ENCODE data around the gene SUCLG2.
"Not testable (repeated sequence)": the region's sequence is repeated elsewhere in the genome, so short reads cannot be mapped to it uniquely, and the experiment has no call there.

SUCLG2 gene

DNA sequence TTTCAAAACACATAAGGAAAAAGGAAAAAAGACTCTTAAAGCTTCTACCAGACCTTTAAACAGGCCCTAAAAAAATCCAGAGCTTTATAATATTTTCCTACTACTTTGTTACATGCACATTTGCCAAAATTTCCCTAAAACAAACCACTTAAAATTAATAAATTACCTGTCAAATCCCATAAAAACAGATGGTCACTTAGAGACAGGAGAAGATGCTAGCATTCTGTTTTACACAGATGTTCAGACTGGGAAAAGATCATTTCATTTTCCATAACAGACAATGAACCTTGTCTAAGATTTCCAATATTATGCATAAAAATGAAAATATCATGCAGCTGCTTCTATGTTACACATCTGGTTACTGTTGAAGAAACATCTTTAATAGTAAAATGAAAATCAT, 66.6 kb downstream of the SUCLG2 start:
- no peak for DNase-seq (ENCODE audit: low spot score)
- TF ChIP-seq, protein P1, sequence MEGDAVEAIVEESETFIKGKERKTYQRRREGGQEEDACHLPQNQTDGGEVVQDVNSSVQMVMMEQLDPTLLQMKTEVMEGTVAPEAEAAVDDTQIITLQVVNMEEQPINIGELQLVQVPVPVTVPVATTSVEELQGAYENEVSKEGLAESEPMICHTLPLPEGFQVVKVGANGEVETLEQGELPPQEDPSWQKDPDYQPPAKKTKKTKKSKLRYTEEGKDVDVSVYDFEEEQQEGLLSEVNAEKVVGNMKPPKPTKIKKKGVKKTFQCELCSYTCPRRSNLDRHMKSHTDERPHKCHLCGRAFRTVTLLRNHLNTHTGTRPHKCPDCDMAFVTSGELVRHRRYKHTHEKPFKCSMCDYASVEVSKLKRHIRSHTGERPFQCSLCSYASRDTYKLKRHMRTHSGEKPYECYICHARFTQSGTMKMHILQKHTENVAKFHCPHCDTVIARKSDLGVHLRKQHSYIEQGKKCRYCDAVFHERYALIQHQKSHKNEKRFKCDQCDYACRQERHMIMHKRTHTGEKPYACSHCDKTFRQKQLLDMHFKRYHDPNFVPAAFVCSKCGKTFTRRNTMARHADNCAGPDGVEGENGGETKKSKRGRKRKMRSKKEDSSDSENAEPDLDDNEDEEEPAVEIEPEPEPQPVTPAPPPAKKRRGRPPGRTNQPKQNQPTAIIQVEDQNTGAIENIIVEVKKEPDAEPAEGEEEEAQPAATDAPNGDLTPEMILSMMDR (IDR thresholded peaks at IDR 0.05; ENCODE audit: extremely low read depth, missing control alignments): no peak

DNA sequence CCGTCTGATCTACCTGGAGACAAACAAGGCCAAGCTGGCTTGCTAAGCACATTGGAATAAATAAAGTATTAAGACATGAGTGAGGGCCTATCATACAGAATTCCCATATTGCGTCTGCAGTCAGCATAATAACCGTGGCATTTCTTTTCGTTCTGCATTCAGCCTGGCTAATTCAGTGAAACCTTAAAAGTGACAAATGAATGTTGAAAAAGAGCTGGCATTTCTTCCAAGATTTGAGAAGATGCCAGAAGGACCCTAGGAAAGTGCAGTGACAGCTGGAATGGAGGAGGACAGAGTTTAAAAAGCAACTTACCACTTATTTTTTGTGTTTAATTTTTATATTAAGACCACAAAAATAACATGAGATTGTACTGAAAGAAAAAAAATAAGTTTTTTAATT, 67.1 kb downstream of the SUCLG2 start:
- DNase-seq (ENCODE audit: low spot score): no peak
- TF ChIP-seq, protein P1 (IDR thresholded peaks at IDR 0.05; ENCODE audit: extremely low read depth, missing control alignments): no peak

DNA sequence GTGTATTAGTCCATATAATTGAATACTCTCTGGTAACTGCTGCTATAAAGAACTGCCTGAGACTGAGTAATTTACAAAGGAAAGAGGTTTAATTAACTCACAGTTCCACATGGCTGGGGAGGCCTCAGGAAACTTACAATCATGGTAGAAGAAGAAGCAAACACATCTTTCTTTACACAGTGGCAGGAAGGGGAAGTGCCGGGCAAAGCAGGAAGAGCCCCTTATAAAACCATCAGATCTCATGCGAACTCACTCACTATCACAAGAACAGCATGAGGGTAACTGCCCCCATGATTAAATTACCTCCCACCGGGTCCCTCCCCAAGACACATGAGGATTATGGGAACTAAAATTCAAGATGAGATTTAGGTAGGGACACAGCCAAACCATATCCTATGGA, 69.8 kb downstream of the SUCLG2 start:
- not testable (repeated sequence) for DNase-seq (ENCODE audit: low spot score)

DNA sequence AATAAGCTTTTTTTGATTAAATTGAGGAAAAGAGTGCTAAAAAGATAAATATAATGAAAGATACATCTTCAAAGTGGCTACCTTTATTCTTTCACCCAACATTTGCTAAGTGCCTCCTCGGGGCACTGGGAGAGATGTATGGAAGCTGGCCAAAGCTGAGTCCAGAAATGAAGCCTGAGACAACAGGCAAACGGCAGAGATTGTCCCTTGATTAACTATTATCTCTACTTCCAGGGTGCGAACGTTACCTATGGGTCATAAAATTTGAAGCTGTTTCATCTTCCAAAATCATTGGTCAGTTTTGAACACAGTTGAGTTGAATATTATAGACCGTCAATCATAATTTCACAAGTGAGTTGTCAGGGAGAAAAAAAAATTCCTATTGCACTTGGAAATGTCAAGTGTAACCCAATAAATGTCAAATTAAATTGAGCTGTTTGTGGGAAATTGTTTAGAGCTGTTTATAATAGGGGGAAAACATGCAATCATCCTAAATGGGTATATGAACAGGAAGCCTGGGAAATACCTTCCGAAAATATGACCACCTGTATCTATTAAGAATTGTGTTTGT, 73.9 kb downstream of the SUCLG2 start:
- no peak for DNase-seq (ENCODE audit: low spot score)
- TF ChIP-seq, protein P1 (IDR thresholded peaks at IDR 0.05; ENCODE audit: extremely low read depth, missing control alignments): no peak

DNA sequence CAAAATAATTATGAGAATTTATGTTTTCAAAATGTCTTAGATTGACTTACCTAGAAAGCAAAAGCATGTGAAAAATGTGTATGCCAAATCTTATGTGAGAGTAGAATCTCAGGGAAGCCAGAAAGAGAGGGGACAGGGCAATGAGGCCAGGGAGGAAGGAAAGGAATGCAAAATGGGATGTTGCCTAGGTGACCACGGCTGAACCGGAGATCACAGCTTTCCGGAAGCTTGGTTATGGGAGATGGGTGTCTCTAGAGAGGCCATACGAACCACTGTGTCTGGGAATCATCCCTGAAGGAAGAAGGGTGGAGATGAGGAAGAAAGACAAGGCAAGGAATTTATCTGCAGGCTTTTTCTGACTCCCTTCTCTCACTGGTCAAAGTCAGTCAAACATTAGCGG, 76.0 kb downstream of the SUCLG2 start:
- TF ChIP-seq, protein P1 (IDR thresholded peaks at IDR 0.05; ENCODE audit: extremely low read depth, missing control alignments): no peak

DNA sequence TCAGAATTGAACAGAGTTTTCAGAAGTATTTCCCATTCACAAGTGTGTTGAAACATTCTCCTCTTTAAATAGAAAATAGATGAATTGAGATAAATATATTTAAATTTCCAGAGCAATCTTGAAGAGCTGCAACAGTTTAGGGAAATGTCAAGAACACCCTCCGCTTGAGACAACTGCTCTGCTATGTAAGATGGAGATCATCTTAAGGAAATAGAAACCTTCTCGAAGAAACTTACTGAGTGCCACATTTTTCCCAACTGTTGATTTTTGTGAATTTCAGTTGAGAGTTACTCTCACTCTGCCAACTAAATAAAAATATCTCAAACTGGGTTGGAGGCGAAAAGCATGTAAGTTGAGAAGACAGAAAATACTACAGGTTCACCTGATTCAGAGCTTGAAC, 78.0 kb downstream of the SUCLG2 start:
- TF ChIP-seq, protein P1 (IDR thresholded peaks at IDR 0.05; ENCODE audit: extremely low read depth, missing control alignments): no peak

More for the DNA sequence above, 76.0 kb downstream of the SUCLG2 start:
- DNase-seq (ENCODE audit: low spot score): no peak

DNA sequence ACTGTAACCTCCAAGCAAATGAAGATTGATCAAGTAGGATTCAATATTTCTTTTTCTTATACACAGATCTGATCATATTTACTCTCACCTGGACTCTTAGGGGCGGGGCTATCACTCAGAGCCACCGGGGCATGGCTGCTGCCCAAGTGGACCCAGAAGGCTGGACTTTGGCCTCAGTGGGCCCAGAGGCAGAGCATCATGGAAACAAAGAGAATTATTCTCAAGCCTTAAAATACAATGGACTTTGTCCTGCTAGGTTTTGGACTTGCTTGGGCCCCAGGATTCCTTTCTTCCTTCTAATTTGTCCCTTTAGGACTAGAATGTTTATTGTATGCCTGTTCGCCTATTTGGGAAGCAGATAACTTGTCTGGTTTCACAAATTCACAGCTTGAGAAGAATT, 85.1 kb downstream of the SUCLG2 start:
- DNase-seq (ENCODE audit: low spot score): no peak
- TF ChIP-seq, protein P1 (IDR thresholded peaks at IDR 0.05; ENCODE audit: extremely low read depth, missing control alignments): no peak

More for the DNA sequence above, 78.0 kb downstream of the SUCLG2 start:
- DNase-seq (ENCODE audit: low spot score): no peak

DNA sequence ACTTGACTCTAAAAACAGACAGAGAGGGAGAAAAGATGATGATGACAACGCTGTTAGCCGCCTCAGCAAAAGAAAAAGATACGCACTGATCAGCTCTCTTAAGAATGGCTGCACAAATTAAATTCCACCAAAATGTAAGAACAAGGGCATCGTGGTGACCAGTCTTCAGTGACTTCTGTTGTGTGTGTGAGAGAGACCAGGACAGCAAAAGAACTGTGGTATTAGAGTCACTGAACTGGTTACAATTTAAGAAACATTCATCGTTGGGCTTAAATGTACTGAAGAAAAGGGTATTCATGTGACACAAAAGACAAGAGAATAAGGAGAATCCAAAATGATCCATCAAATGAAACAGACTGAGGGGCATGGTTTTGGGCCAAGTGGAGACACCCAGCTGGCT, 86.5 kb downstream of the SUCLG2 start:
- TF ChIP-seq, protein P1 (IDR thresholded peaks at IDR 0.05; ENCODE audit: extremely low read depth, missing control alignments): no peak
- no peak for DNase-seq (ENCODE audit: low spot score)
